HCT116 (cell line): ENCODE measurements around the gene FAM227A. TPM values are rescaled to one million over a fixed set of nuclear protein-coding genes. Genes with fewer than 3 reads are reported as not detected.

Experiments used
- ATAC-seq: fragments of 200-7000 bp; cut with Tn5 transposase; 2 replicates; pipeline ENCODE4 v1.9.1; 2020; ENCODE audit warnings: mild to moderate bottlenecking, moderate library complexity
- BruUV-seq: library from RNA; stranded (reverse); fragments of 400-500 nt; replicated peaks from 2 replicates; lab custom pipeline; 2021; lab: Mats Ljungman, UMichigan
- CTCF ChIA-PET: fragments of 300-600 bp; sonication (Branson Sonifier 250); formaldehyde crosslinking; loops from one replicate; lab custom pipeline; 2021; ENCODE audit warnings: antibody characterized with exemption; lab: Charles Lee
- POLR2A ChIA-PET: fragments of 300-600, 350-600 bp; sonication (Branson Sonifier 250); formaldehyde crosslinking; loops from one replicate; lab custom pipeline; 2021; ENCODE audit warnings: antibody characterized with exemption; lab: Charles Lee
- RAD21 ChIA-PET, 2 experiments: fragments of 300-600 bp; sonication (Branson Sonifier 250); formaldehyde crosslinking; loops; one replicate each; lab custom pipeline; 2023; ENCODE audit warnings: low total read pairs in 2 of 2; ENCODE audit not compliant: uncharacterized antibody in 2 of 2, unreplicated experiment in 2 of 2, low non-redundant PET in 1 of 2; lab: Charles Lee
- DNase-seq: peaks from one replicate; pipeline ENCODE4 v3.0.0-alpha.2; 2010; ENCODE audit warnings: low read depth, low spot score
- H2AFZ ChIP-seq: fragments of 200-600 bp; shearing (Covaris generic), sonication (generic); 2 replicates; pipeline ENCODE4 v1.6.1; 2017; ENCODE audit warnings: low read depth, mixed run types, mixed read lengths, antibody characterized with exemption, low read length; ENCODE audit not compliant: poor library complexity, severe bottlenecking
- H3K27ac ChIP-seq: 2 replicates; pipeline ENCODE4 v1.5.1; 2012; ENCODE audit warnings: low read depth, low read length
- H3K27me3 ChIP-seq: fragments of 200-600 bp; sonication (generic); 2 replicates; pipeline ENCODE4 v1.6.1; 2016; ENCODE audit warnings: mixed run types, low read length, mixed read lengths; ENCODE audit not compliant: insufficient read depth
- H3K36me3 ChIP-seq, 2 experiments: fragments of 200-500 bp in 1 of 2; fragments of 200-600 bp in 1 of 2; sonication (Bioruptor generic) in 1 of 2; sonication (generic) in 1 of 2; 2 replicates each; pipeline versions ENCODE4 v1.5.1 to v1.6.1; 2014 to 2016; ENCODE audit warnings: low read length in 2 of 2, inconsistent platforms in 1 of 2, mixed read lengths in 1 of 2, mixed run types in 1 of 2; ENCODE audit not compliant: insufficient read depth in 2 of 2, control insufficient read depth in 1 of 2
- H3K4me1 ChIP-seq, 2 experiments: fragments of 200-600 bp in 1 of 2; sonication (generic) in 1 of 2; 2 replicates each; pipeline versions ENCODE4 v1.5.1 to v1.6.1; 2012 to 2017; ENCODE audit warnings: low read length in 2 of 2, inconsistent platforms in 1 of 2, mild to moderate bottlenecking in 1 of 2, mixed read lengths in 1 of 2, mixed run types in 1 of 2, moderate library complexity in 1 of 2; ENCODE audit not compliant: insufficient read depth in 2 of 2, control insufficient read depth in 1 of 2
- H3K4me2 ChIP-seq: fragments of 200-600 bp; sonication (generic); 2 replicates; pipeline ENCODE4 v1.6.1; 2017; ENCODE audit warnings: mixed run types, low read length, mixed read lengths
- H3K4me3 ChIP-seq, 2 experiments: fragments of 200-600 bp in 1 of 2; sonication (generic) in 1 of 2; replicated peaks in 1 of 2; 2 replicates each; pipeline ENCODE4 v1.5.1; 2011 to 2016; ENCODE audit warnings: low read length in 2 of 2, control low read depth in 1 of 2, low read depth in 1 of 2, mild to moderate bottlenecking in 1 of 2, mixed read lengths in 1 of 2, mixed run types in 1 of 2
- H3K79me2 ChIP-seq: fragments of 200-600 bp; sonication (generic); 2 replicates; pipeline ENCODE4 v1.6.1; 2017; ENCODE audit warnings: mild to moderate bottlenecking, mixed run types, low read length, moderate library complexity, mixed read lengths; ENCODE audit not compliant: insufficient read depth
- H3K9ac ChIP-seq: fragments of 200-600 bp; sonication (generic); 2 replicates; pipeline ENCODE4 v1.6.1; 2016; ENCODE audit warnings: low read length, mixed read lengths
- H3K9me2 ChIP-seq: fragments of 200-600 bp; sonication (generic), shearing (Covaris generic); 2 replicates; pipeline ENCODE4 v1.6.1; 2017; ENCODE audit warnings: mixed run types, mild to moderate bottlenecking, moderate library complexity; ENCODE audit not compliant: insufficient read depth
- H3K9me3 ChIP-seq, 2 experiments: fragments of 200-500 bp in 1 of 2; fragments of 200-600 bp in 1 of 2; sonication (Bioruptor generic) in 1 of 2; sonication (generic) in 1 of 2; 2 replicates each; pipeline ENCODE4 v1.6.1; 2014 to 2017; ENCODE audit warnings: low read length in 2 of 2, mixed read lengths in 2 of 2, inconsistent platforms in 1 of 2, low read depth in 1 of 2, mild to moderate bottlenecking in 1 of 2, mixed run types in 1 of 2, moderate library complexity in 1 of 2; ENCODE audit not compliant: control insufficient read depth in 1 of 2, insufficient read depth in 1 of 2
- H4K20me1 ChIP-seq: fragments of 200-600 bp; sonication (generic), shearing (Covaris generic); 2 replicates; pipeline ENCODE4 v1.6.1; 2017; ENCODE audit warnings: mixed run types, mild to moderate bottlenecking, moderate library complexity; ENCODE audit not compliant: insufficient read depth
- CBX3 ChIP-seq: IDR thresholded peaks from 2 replicates; pipeline ENCODE4 v1.6.1; 2012; ENCODE audit warnings: low read depth
- CEBPB ChIP-seq: IDR thresholded peaks from 2 replicates; pipeline ENCODE4 v1.6.1; 2012; ENCODE audit warnings: low read depth
- EGR1 ChIP-seq: IDR thresholded peaks from 2 replicates; pipeline ENCODE4 v1.6.1; 2012; ENCODE audit warnings: low read depth
- ELF1 ChIP-seq: IDR thresholded peaks from 2 replicates; pipeline ENCODE4 v1.6.1; 2012; ENCODE audit warnings: low read depth, borderline replicate concordance
- EZH2 ChIP-seq: fragments of 200-600 bp; sonication (generic); IDR thresholded peaks from 2 replicates; pipeline ENCODE4 v1.6.1; 2017; ENCODE audit warnings: antibody characterized with exemption, mixed run types
- EZH2phosphoT487 ChIP-seq: fragments of 200-600 bp; IDR thresholded peaks from 2 replicates; pipeline ENCODE4 v1.6.1; 2018; ENCODE audit warnings: antibody characterized with exemption, borderline replicate concordance
- FOSL1 ChIP-seq: IDR thresholded peaks from 2 replicates; pipeline ENCODE4 v1.6.1; 2012; ENCODE audit warnings: low read depth
- POLR2AphosphoS5 ChIP-seq: IDR thresholded peaks from 2 replicates; pipeline ENCODE4 v1.6.1; 2011; ENCODE audit warnings: mild to moderate bottlenecking, low read depth, low read length, moderate library complexity
- RAD21 ChIP-seq: IDR thresholded peaks from 2 replicates; pipeline ENCODE4 v1.6.1; 2012; ENCODE audit warnings: low read depth, mild to moderate bottlenecking
- SIN3A ChIP-seq: IDR thresholded peaks from 2 replicates; pipeline ENCODE4 v1.6.1; 2012; ENCODE audit warnings: low read depth
- SRF ChIP-seq: IDR thresholded peaks from 2 replicates; pipeline ENCODE4 v1.6.1; 2012; ENCODE audit warnings: low read depth
- TCF7L2 ChIP-seq: IDR thresholded peaks from 2 replicates; pipeline ENCODE4 v1.7.0; 2011; ENCODE audit warnings: borderline replicate concordance, inconsistent platforms; ENCODE audit not compliant: insufficient read depth, insufficient read length; ENCODE audit errors: extremely low read depth
- YY1 ChIP-seq: IDR thresholded peaks from 2 replicates; pipeline ENCODE4 v1.6.1; 2011; ENCODE audit warnings: low read length, low read depth, moderate library complexity, mild to moderate bottlenecking; ENCODE audit not compliant: insufficient replicate concordance; ENCODE audit errors: extremely low read depth
- ZBTB33 ChIP-seq: IDR thresholded peaks from 2 replicates; pipeline ENCODE4 v1.6.1; 2011; ENCODE audit warnings: mild to moderate bottlenecking, low read length, moderate library complexity; ENCODE audit not compliant: insufficient replicate concordance; ENCODE audit errors: extremely low read depth
- intact Hi-C: fragments of 100-400 bp; cut with micrococcal nuclease; formaldehyde crosslinking; loops from 2 replicates; pipeline ENCODE4 v1.10.0; 2022
- total RNA-seq: library from RNA; stranded (reverse); gene quantifications from one replicate; pipeline ENCODE4 v1.2.1, GENCODE V29; 2021; ENCODE audit not compliant: unreplicated experiment
- TF ChIP-seq, protein P1 (sequence below): IDR thresholded peaks from 2 replicates; pipeline ENCODE4 v1.6.1; 2012
- TF ChIP-seq, protein P2 (sequence below): IDR thresholded peaks from 2 replicates; pipeline ENCODE4 v1.6.1; 2012; ENCODE audit warnings: low read depth
- TF ChIP-seq, protein P3 (sequence below), 3 experiments: fragments of 200-600 bp in 1 of 3; sonication (generic) in 1 of 3; IDR thresholded peaks in 2 of 3; conservative IDR thresholded peaks in 1 of 3; 2 replicates each; pipeline ENCODE4 v1.5.1; 2012 to 2017; ENCODE audit warnings: low read depth in 2 of 3, low read length in 2 of 3, antibody characterized with exemption in 1 of 3, borderline replicate concordance in 1 of 3, control low read depth in 1 of 3, mild to moderate bottlenecking in 1 of 3, mixed read lengths in 1 of 3, mixed run types in 1 of 3, moderate library complexity in 1 of 3; ENCODE audit not compliant: insufficient read depth in 1 of 3

The FAM227A gene
- total RNA-seq, 1 experiment from 2014 or later: 3.9 TPM

GRCh38 chr22:38694049-38694448 lies 37.9 kb upstream of the FAM227A start:
- Histone ChIP-seq H3K9me2 (no peaks in the 10 kb centered on the region), H2AFZ (no peak overlapping the region), H3K27ac (no peak overlapping the region), H3K36me3 (peaks cover 2 to 36% of the 10 kb centered on the region in 2 experiments; a peak in 2 of 4 replicates), H3K9ac (no peak overlapping the region), H3K4me1 (peaks cover 21 to 44% of the 10 kb centered on the region in 2 experiments), H3K4me2 (no peak overlapping the region), H3K27me3 (no peaks in the 10 kb centered on the region), H3K4me3 (no peak overlapping the region), H3K79me2 (peaks cover 96% of the 10 kb centered on the region), H3K9me3 (no peaks in the 10 kb centered on the region), H4K20me1 (0 out of 2 replicates have a peak, but pooled peaks cover 13% of the 10 kb centered on the region)
- POLR2A ChIA-PET: interaction anchor here (4.0 kb wide), 1 partner anchor 11 kb away, joined by 26 read pairs; the partner anchor contains the start of gene TOMM22
- BruUV-seq: no TSS peak
- TF ChIP-seq CEBPB (no peak), ELF1 (no peak), ZBTB33 (no peak), CBX3 (no peak), YY1 (no peak), TCF7L2 (no peak), EZH2 (no peak), POLR2AphosphoS5 (no peak), SIN3A (no peak), SRF (no peak), FOSL1 (no peak), RAD21 (no peak), EZH2phosphoT487 (no peak), EGR1 (no peak)
- TF ChIP-seq, protein P1, sequence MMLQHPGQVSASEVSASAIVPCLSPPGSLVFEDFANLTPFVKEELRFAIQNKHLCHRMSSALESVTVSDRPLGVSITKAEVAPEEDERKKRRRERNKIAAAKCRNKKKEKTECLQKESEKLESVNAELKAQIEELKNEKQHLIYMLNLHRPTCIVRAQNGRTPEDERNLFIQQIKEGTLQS: no peak
- TF ChIP-seq, protein P2, sequence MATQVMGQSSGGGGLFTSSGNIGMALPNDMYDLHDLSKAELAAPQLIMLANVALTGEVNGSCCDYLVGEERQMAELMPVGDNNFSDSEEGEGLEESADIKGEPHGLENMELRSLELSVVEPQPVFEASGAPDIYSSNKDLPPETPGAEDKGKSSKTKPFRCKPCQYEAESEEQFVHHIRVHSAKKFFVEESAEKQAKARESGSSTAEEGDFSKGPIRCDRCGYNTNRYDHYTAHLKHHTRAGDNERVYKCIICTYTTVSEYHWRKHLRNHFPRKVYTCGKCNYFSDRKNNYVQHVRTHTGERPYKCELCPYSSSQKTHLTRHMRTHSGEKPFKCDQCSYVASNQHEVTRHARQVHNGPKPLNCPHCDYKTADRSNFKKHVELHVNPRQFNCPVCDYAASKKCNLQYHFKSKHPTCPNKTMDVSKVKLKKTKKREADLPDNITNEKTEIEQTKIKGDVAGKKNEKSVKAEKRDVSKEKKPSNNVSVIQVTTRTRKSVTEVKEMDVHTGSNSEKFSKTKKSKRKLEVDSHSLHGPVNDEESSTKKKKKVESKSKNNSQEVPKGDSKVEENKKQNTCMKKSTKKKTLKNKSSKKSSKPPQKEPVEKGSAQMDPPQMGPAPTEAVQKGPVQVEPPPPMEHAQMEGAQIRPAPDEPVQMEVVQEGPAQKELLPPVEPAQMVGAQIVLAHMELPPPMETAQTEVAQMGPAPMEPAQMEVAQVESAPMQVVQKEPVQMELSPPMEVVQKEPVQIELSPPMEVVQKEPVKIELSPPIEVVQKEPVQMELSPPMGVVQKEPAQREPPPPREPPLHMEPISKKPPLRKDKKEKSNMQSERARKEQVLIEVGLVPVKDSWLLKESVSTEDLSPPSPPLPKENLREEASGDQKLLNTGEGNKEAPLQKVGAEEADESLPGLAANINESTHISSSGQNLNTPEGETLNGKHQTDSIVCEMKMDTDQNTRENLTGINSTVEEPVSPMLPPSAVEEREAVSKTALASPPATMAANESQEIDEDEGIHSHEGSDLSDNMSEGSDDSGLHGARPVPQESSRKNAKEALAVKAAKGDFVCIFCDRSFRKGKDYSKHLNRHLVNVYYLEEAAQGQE: no peak
- TF ChIP-seq, protein P3, sequence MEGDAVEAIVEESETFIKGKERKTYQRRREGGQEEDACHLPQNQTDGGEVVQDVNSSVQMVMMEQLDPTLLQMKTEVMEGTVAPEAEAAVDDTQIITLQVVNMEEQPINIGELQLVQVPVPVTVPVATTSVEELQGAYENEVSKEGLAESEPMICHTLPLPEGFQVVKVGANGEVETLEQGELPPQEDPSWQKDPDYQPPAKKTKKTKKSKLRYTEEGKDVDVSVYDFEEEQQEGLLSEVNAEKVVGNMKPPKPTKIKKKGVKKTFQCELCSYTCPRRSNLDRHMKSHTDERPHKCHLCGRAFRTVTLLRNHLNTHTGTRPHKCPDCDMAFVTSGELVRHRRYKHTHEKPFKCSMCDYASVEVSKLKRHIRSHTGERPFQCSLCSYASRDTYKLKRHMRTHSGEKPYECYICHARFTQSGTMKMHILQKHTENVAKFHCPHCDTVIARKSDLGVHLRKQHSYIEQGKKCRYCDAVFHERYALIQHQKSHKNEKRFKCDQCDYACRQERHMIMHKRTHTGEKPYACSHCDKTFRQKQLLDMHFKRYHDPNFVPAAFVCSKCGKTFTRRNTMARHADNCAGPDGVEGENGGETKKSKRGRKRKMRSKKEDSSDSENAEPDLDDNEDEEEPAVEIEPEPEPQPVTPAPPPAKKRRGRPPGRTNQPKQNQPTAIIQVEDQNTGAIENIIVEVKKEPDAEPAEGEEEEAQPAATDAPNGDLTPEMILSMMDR (IDR thresholded peaks at IDR 0.05 in 2 of 3, conservative IDR thresholded peaks at IDR 0.05 in 1 of 3; ENCODE audit: borderline replicate concordance in 1 of 3, insufficient read depth in 1 of 3, low read depth in 2 of 3, low read length in 2 of 3): no peak
- RAD21 ChIA-PET: no interaction called here
- CTCF ChIA-PET: no interaction called here
- intact Hi-C loops: no loop called here
- no peak for DNase-seq
- no peak for ATAC-seq
